Osteocyte (in vitro differentiated cells): ENCODE data around the gene SERINC3. TPM values are rescaled to one million over a fixed set of nuclear protein-coding genes. Genes with fewer than 3 reads are reported as not detected.
A peak's percentile ranks its signal among the peaks of the same experiment; 100 is the strongest.

ENCODE experiments used
- DNase-seq: peaks from one replicate; pipeline ENCODE4 v3.0.0; 2021; ENCODE audit warnings: mixed read lengths; ENCODE audit not compliant: unreplicated experiment; ENCODE audit errors: extremely low spot score
- H3K27ac Mint-ChIP-seq: one replicate; pipeline ENCODE4 v1.8.0; 2021; ENCODE audit warnings: mild to moderate bottlenecking, mixed read lengths; ENCODE audit not compliant: unreplicated experiment
- H3K27me3 Mint-ChIP-seq: one replicate; pipeline ENCODE4 v1.8.0; 2021; ENCODE audit warnings: mixed read lengths; ENCODE audit not compliant: unreplicated experiment
- H3K36me3 Mint-ChIP-seq: one replicate; pipeline ENCODE4 v1.8.0; 2021; ENCODE audit warnings: mixed read lengths; ENCODE audit not compliant: unreplicated experiment
- H3K4me1 Mint-ChIP-seq: one replicate; pipeline ENCODE4 v1.8.0; 2021; ENCODE audit warnings: mixed read lengths; ENCODE audit not compliant: unreplicated experiment
- H3K4me3 Mint-ChIP-seq: one replicate; pipeline ENCODE4 v1.8.0; 2021; ENCODE audit warnings: mild to moderate bottlenecking, moderate library complexity, mixed read lengths; ENCODE audit not compliant: unreplicated experiment
- H3K9me3 Mint-ChIP-seq: one replicate; pipeline ENCODE4 v1.8.0; 2021; ENCODE audit warnings: mixed read lengths; ENCODE audit not compliant: unreplicated experiment
- CTCF ChIP-seq: fragments of 200-600 bp; sonication (generic); IDR thresholded peaks from 2 replicates; pipeline ENCODE4 v1.5.0; 2021; ENCODE audit warnings: antibody characterized with exemption, mild to moderate bottlenecking, moderate library complexity
- long read RNA-seq: library from polyadenylated mRNA; unstranded; transcript quantifications from one replicate; pipeline ENCODE4 v2.0.0, GENCODE V29; 2021
- total RNA-seq: library from RNA; stranded (reverse); gene quantifications from 2 replicates; pipeline ENCODE4 v1.2.1, GENCODE V29; 2021

Gene SERINC3
- 121 and 125 TPM in 2 replicates for total RNA-seq
- long read RNA-seq, full-length matches to known transcripts = 814 of 905 reads
- long read RNA-seq, partial matches to known transcripts = 41 of 905 reads
- long read RNA-seq, other reads (novel, unspliced or antisense) = 50 of 905 reads

- DNase-seq = peak; percentile 97
- Mint-ChIP-seq H3K4me1 (peaks cover 41% of the 10 kb centered on the region), H3K27ac (peak within 1 kb of the TSS; percentile 97), H3K4me3 (peak within 1 kb of the TSS; percentile 90), H3K9me3 (no peaks in the 10 kb centered on the region), H3K27me3 (no peaks in the 10 kb centered on the region), H3K36me3 (no peaks in the 10 kb centered on the region)
- peak; percentile 48 for TF ChIP-seq CTCF
These were observed at the start of gene SERINC3 for GRCh38 chr20:44521484-44522481. SERINC3 (minus strand) TSS chr20:44522070; CDS start chr20:44521951, 119 bp downstream.

- no peak for TF ChIP-seq CTCF
- Mint-ChIP-seq H3K4me3 (no peak overlapping the region), H3K27ac (no peak overlapping the region)
These were observed 49.6 kb upstream of the SERINC3 start for GRCh38 chr20:44571362-44571988.

GRCh38 chr20:44570367-44570766 lies 48.5 kb upstream of the SERINC3 start:
- Mint-ChIP-seq H3K9me3 (no peaks in the 10 kb centered on the region), H3K27me3 (no peaks in the 10 kb centered on the region), H3K4me1 (peaks cover 33% of the 10 kb centered on the region), H3K36me3 (no peaks in the 10 kb centered on the region), H3K4me3 (no peak overlapping the region), H3K27ac (no peak overlapping the region)
- TF ChIP-seq CTCF = no peak
- no peak for DNase-seq

More at GRCh38 chr20:44571362-44571988, 49.6 kb upstream of the SERINC3 start:
- no peaks in the 10 kb centered on the region for H3K36me3 Mint-ChIP-seq
- DNase-seq = no peak
- no peaks in the 10 kb centered on the region for H3K9me3 Mint-ChIP-seq
- peaks cover 38% of the 10 kb centered on the region for H3K4me1 Mint-ChIP-seq
- H3K27me3 Mint-ChIP-seq = no peaks in the 10 kb centered on the region

GRCh38 chr20:44566811-44567210 lies 44.9 kb upstream of the SERINC3 start:
- Mint-ChIP-seq H3K4me1 (peaks cover 20% of the 10 kb centered on the region), H3K27me3 (no peaks in the 10 kb centered on the region)
- DNase-seq = no peak

More at GRCh38 chr20:44566811-44567210, 44.9 kb upstream of the SERINC3 start:
- H3K9me3 Mint-ChIP-seq = no peaks in the 10 kb centered on the region
- no peak overlapping the region for H3K27ac Mint-ChIP-seq
- no peak for TF ChIP-seq CTCF
- no peaks in the 10 kb centered on the region for H3K36me3 Mint-ChIP-seq
- H3K4me3 Mint-ChIP-seq = no peak overlapping the region
